Mononuclear cell (primary cell): ENCODE data around the gene TBX15. TPM values are rescaled to one million over a fixed set of nuclear protein-coding genes. Genes with fewer than 3 reads are reported as not detected.
"Not testable (repeated sequence)": the region's sequence is repeated elsewhere in the genome, so short reads cannot be mapped to it uniquely, and the experiment has no call there.

Experiments used
- H3K27me3 ChIP-seq: 2 replicates; pipeline ENCODE4 v1.6.0; 2011; ENCODE audit warnings: low read length, control low read depth; ENCODE audit not compliant: insufficient read depth
- H3K4me1 ChIP-seq: 2 replicates; pipeline ENCODE4 v1.5.1; 2011; ENCODE audit warnings: mild to moderate bottlenecking, low read length, control low read depth; ENCODE audit not compliant: insufficient read depth
- H3K4me3 ChIP-seq: 2 replicates; pipeline ENCODE4 v1.5.1; 2011; ENCODE audit warnings: mild to moderate bottlenecking, low read length, moderate library complexity
- H3K9me3 ChIP-seq: 2 replicates; pipeline ENCODE4 v1.5.1; 2011; ENCODE audit warnings: low read depth, mild to moderate bottlenecking, control low read depth, low read length
- total RNA-seq: library from RNA; depleted of rRNA; stranded (reverse); fragments of >200 nt; gene quantifications from one replicate; pipeline ENCODE4 v1.2.3, GENCODE V29; 2012

TBX15 gene
- total RNA-seq, 1 donor = 0.21 TPM

GRCh38 chr1:118960567-118961136 is 27.5 kb downstream of the TBX15 start:
- H3K4me1 ChIP-seq = peaks cover 3% of the 10 kb centered on the region
- no peak overlapping the region for H3K4me3 ChIP-seq
- no peaks in the 10 kb centered on the region for H3K9me3 ChIP-seq
- H3K27me3 ChIP-seq = no peaks in the 10 kb centered on the region

- Histone ChIP-seq H3K9me3 (no peaks in the 10 kb centered on the region), H3K4me1 (peaks cover 3% of the 10 kb centered on the region), H3K27me3 (no peaks in the 10 kb centered on the region), H3K4me3 (no peak overlapping the region)
Measured at GRCh38 chr1:118960026-118960561, 28.0 kb downstream of the TBX15 start.

- peaks cover 3% of the 10 kb centered on the region for H3K4me1 ChIP-seq
- no peaks in the 10 kb centered on the region for H3K27me3 ChIP-seq
- H3K9me3 ChIP-seq = no peaks in the 10 kb centered on the region
- H3K4me3 ChIP-seq = no peak overlapping the region
Measured at GRCh38 chr1:118958937-118959631, 29.1 kb downstream of the TBX15 start.

- H3K4me1 ChIP-seq = peaks cover 3% of the 10 kb centered on the region
- no peaks in the 10 kb centered on the region for H3K9me3 ChIP-seq
- no peaks in the 10 kb centered on the region for H3K27me3 ChIP-seq
- H3K4me3 ChIP-seq = no peak overlapping the region
Measured at GRCh38 chr1:118958140-118958539, 30.0 kb downstream of the TBX15 start.

GRCh38 chr1:118957579-118957978 is 30.6 kb downstream of the TBX15 start:
- H3K27me3 ChIP-seq, H3K4me1 ChIP-seq, H3K9me3 ChIP-seq, H3K4me3 ChIP-seq: not testable (repeated sequence)

GRCh38 chr1:118954301-118954905 is 33.7 kb downstream of the TBX15 start:
- Histone ChIP-seq H3K4me3 (no peak overlapping the region), H3K27me3 (no peaks in the 10 kb centered on the region), H3K9me3 (no peaks in the 10 kb centered on the region), H3K4me1 (peaks cover 2% of the 10 kb centered on the region)

- Histone ChIP-seq H3K4me3 (no peak overlapping the region), H3K9me3 (no peaks in the 10 kb centered on the region), H3K4me1 (no peaks in the 10 kb centered on the region), H3K27me3 (no peaks in the 10 kb centered on the region)
Measured at GRCh38 chr1:118951270-118951936, 36.7 kb downstream of the TBX15 start.

- H3K27me3 ChIP-seq = no peaks in the 10 kb centered on the region
- H3K9me3 ChIP-seq = no peaks in the 10 kb centered on the region
- no peaks in the 10 kb centered on the region for H3K4me1 ChIP-seq
- H3K4me3 ChIP-seq = no peak overlapping the region
Measured at GRCh38 chr1:118949315-118949714, 38.8 kb downstream of the TBX15 start.

GRCh38 chr1:118948846-118949245 is 39.3 kb downstream of the TBX15 start:
- Histone ChIP-seq H3K27me3 (no peaks in the 10 kb centered on the region), H3K9me3 (no peaks in the 10 kb centered on the region), H3K4me1 (no peaks in the 10 kb centered on the region), H3K4me3 (no peak overlapping the region)

- Histone ChIP-seq H3K4me3 (no peak overlapping the region), H3K4me1 (no peaks in the 10 kb centered on the region), H3K27me3 (no peaks in the 10 kb centered on the region), H3K9me3 (no peaks in the 10 kb centered on the region)
Measured at GRCh38 chr1:118948351-118948750, 39.8 kb downstream of the TBX15 start.

- Histone ChIP-seq H3K4me1 (no peaks in the 10 kb centered on the region), H3K27me3 (no peaks in the 10 kb centered on the region), H3K4me3 (no peak overlapping the region), H3K9me3 (no peaks in the 10 kb centered on the region)
Measured at GRCh38 chr1:118947790-118948189, 40.4 kb downstream of the TBX15 start.

- no peaks in the 10 kb centered on the region for H3K4me1 ChIP-seq
- H3K9me3 ChIP-seq = no peaks in the 10 kb centered on the region
- no peak overlapping the region for H3K4me3 ChIP-seq
- no peaks in the 10 kb centered on the region for H3K27me3 ChIP-seq
Measured at GRCh38 chr1:118947003-118947765, 41.0 kb downstream of the TBX15 start.

- Histone ChIP-seq H3K9me3 (no peaks in the 10 kb centered on the region), H3K27me3 (no peaks in the 10 kb centered on the region), H3K4me1 (no peaks in the 10 kb centered on the region), H3K4me3 (no peak overlapping the region)
Measured at GRCh38 chr1:118945489-118945888, 42.7 kb downstream of the TBX15 start.

GRCh38 chr1:118944546-118944945 is 43.6 kb downstream of the TBX15 start:
- Histone ChIP-seq H3K27me3 (no peaks in the 10 kb centered on the region), H3K4me1 (no peaks in the 10 kb centered on the region), H3K9me3 (no peaks in the 10 kb centered on the region)

GRCh38 chr1:118944133-118944532 is 44.0 kb downstream of the TBX15 start:
- H3K4me3 ChIP-seq = no peak overlapping the region
- no peaks in the 10 kb centered on the region for H3K27me3 ChIP-seq
- H3K9me3 ChIP-seq = no peaks in the 10 kb centered on the region
- no peaks in the 10 kb centered on the region for H3K4me1 ChIP-seq

More at GRCh38 chr1:118944546-118944945, 43.6 kb downstream of the TBX15 start:
- no peak overlapping the region for H3K4me3 ChIP-seq
